Caco-2 (cell line): Measurements from ENCODE around the gene PLCH1. TPM values are rescaled to one million over a fixed set of nuclear protein-coding genes. Genes with fewer than 3 reads are reported as not detected.

Source experiments
- BruUV-seq: library from RNA; stranded (reverse); fragments of 400-500 nt; replicated peaks from 2 replicates; lab custom pipeline; 2021; lab: Mats Ljungman, UMichigan
- CTCF ChIA-PET: fragments of 300-600 bp; sonication (Branson Sonifier 250); formaldehyde crosslinking; loops from one replicate; lab custom pipeline; 2022; ENCODE audit warnings: antibody characterized with exemption; lab: Charles Lee
- POLR2A ChIA-PET: fragments of 300-600 bp; sonication (Branson Sonifier 250); formaldehyde crosslinking; loops from one replicate; lab custom pipeline; 2022; ENCODE audit warnings: antibody characterized with exemption; lab: Charles Lee
- DNase-seq, 2 experiments: peaks; one replicate each; pipeline versions ENCODE4 v3.0.0 to v3.0.0-alpha.2; 2020 to 2022
- H3K27me3 ChIP-seq: replicated peaks from 2 replicates; pipeline ENCODE4 v1.6.0; 2011; ENCODE audit warnings: low read length; ENCODE audit not compliant: control insufficient read depth, insufficient read depth
- H3K36me3 ChIP-seq: 2 replicates; pipeline ENCODE4 v1.5.1; 2011; ENCODE audit warnings: low read length; ENCODE audit not compliant: control insufficient read depth, insufficient read depth
- H3K4me1 ChIP-seq: fragments of 250-450 bp; sonication (Bioruptor Pico); 2 replicates; pipeline ENCODE4 v1.5.1; 2020; ENCODE audit warnings: mild to moderate bottlenecking
- H3K4me3 ChIP-seq: 2 replicates; pipeline ENCODE4 v1.5.1; 2011; ENCODE audit warnings: low read depth, mild to moderate bottlenecking, control low read depth, low read length
- H3K9me3 ChIP-seq: fragments of 250-450 bp; sonication (Bioruptor Pico); 2 replicates; pipeline ENCODE4 v1.5.1; 2020; ENCODE audit warnings: mild to moderate bottlenecking, moderate library complexity
- H3K27ac Mint-ChIP-seq: one replicate; pipeline ENCODE4 v1.8.0; 2022; ENCODE audit warnings: mixed read lengths; ENCODE audit not compliant: unreplicated experiment
- H3K27me3 Mint-ChIP-seq: one replicate; pipeline ENCODE4 v1.8.0; 2022; ENCODE audit warnings: mixed read lengths; ENCODE audit not compliant: insufficient read depth, unreplicated experiment
- H3K36me3 Mint-ChIP-seq: one replicate; pipeline ENCODE4 v1.8.0; 2022; ENCODE audit warnings: mild to moderate bottlenecking, mixed read lengths; ENCODE audit not compliant: insufficient read depth, unreplicated experiment
- H3K4me1 Mint-ChIP-seq: one replicate; pipeline ENCODE4 v1.8.0; 2022; ENCODE audit warnings: low read depth, mixed read lengths; ENCODE audit not compliant: unreplicated experiment
- H3K4me3 Mint-ChIP-seq: one replicate; pipeline ENCODE4 v1.8.0; 2022; ENCODE audit warnings: mild to moderate bottlenecking, moderate library complexity, mixed read lengths; ENCODE audit not compliant: unreplicated experiment
- H3K9me3 Mint-ChIP-seq: one replicate; pipeline ENCODE4 v1.8.0; 2022; ENCODE audit warnings: mixed read lengths; ENCODE audit not compliant: unreplicated experiment
- CTCF ChIP-seq, 2 experiments: fragments of 200-600 bp in 1 of 2; IDR thresholded peaks; 1 replicate in 1 of 2; 2 replicates in 1 of 2; pipeline versions ENCODE4 v1.5.1 to v1.8.0; 2011 to 2022; ENCODE audit warnings: antibody characterized with exemption in 1 of 2, control low read depth in 1 of 2, inconsistent platforms in 1 of 2, low read depth in 1 of 2, low read length in 1 of 2, mild to moderate bottlenecking in 1 of 2, moderate library complexity in 1 of 2; ENCODE audit not compliant: insufficient read depth in 1 of 2, severe bottlenecking in 1 of 2, unreplicated experiment in 1 of 2
- intact Hi-C: fragments of 100-400 bp; cut with micrococcal nuclease; formaldehyde crosslinking; loops from one replicate; pipeline ENCODE4 v1.10.0; 2022; ENCODE audit not compliant: unreplicated experiment
- total RNA-seq: library from RNA; stranded (reverse); gene quantifications from 2 replicates; pipeline ENCODE4 v1.2.3, GENCODE V29; 2022

PLCH1 gene
- total RNA-seq, 1 experiment from 2014 or later = 3.1 TPM

DNA sequence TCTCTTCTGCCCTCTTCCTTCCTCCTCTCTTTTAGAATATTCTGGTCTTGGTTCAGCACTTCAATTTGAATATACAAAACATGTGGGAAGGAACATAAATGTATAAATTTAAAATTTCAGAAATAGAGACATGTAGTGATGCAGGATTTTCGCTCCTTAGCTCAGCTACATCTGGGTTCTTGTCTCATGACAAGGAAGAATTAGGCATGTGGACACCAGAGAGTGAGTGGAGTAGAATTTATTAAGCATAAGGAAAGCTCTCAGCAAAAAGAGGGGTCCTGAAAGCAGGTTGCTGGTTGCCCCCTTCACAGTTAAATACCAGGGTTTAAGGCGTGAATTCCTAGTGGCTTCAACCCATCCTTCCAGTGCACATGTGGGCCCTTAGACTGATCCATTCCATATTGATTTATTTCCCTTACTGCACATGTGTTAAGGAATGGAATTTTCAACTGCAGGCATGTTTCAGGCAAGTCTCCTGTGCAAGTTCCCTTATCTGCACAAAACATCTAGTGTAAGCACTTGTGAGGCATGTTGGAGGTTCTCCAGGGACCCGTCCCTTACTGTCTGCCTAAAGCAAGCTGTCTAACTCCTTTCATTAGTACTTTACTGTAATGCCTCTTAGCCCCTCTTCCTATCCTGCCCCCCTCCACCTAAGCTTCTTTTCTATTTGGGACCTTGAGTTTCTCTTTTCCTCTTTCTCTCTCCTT is 318.2 kb downstream of the PLCH1 start:
- H3K4me3 Mint-ChIP-seq = no peak overlapping the region
- Histone ChIP-seq H3K4me3 (no peak overlapping the region), H3K36me3 (no peaks in the 10 kb centered on the region), H3K27me3 (no peaks in the 10 kb centered on the region), H3K4me1 (no peaks in the 10 kb centered on the region), H3K9me3 (peaks cover 18% of the 10 kb centered on the region; the same call in 1 of the 2 replicates)
- no peaks in the 10 kb centered on the region for H3K4me1 Mint-ChIP-seq
- TF ChIP-seq CTCF (IDR thresholded peaks at IDR 0.05; ENCODE audit: insufficient read depth in 1 of 2, low read depth in 1 of 2, low read length in 1 of 2, severe bottlenecking in 1 of 2, unreplicated experiment in 1 of 2) = no peak
- intact Hi-C loops = no loop called here
- ChIA-PET POLR2A (no interaction called here), CTCF (no interaction called here)
- no peaks in the 10 kb centered on the region for H3K36me3 Mint-ChIP-seq
- H3K27me3 Mint-ChIP-seq = peaks cover under 1% of the 10 kb centered on the region
- H3K27ac Mint-ChIP-seq = no peak overlapping the region
- no TSS peak for BruUV-seq
- peaks cover 26% of the 10 kb centered on the region for H3K9me3 Mint-ChIP-seq
- no peak for DNase-seq

DNA sequence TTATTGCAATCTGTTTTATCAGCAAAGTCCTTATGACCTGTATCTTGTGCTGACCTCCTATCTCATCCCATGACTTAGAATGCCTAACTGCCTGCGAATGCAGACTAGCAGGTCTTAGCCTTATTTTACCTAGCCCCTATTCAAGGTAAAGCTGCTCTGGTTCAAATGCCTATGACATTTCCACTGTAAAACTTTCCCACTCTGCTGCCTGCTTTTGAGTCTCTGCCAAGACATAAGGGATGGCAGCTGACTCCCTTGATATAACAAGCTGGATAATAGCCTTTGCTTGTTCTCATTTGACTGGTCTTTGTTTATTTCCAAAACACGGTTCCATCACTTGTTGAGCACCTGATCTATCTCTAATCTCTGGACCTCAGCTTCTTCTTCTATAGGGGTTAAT is 319.5 kb downstream of the PLCH1 start:
- Histone ChIP-seq H3K9me3 (peaks cover 18% of the 10 kb centered on the region; the same call in 1 of the 2 replicates), H3K4me3 (no peak overlapping the region), H3K36me3 (no peaks in the 10 kb centered on the region), H3K27me3 (no peaks in the 10 kb centered on the region), H3K4me1 (no peaks in the 10 kb centered on the region)
- H3K9me3 Mint-ChIP-seq = peaks cover 26% of the 10 kb centered on the region
- POLR2A ChIA-PET = no interaction called here
- TF ChIP-seq CTCF (IDR thresholded peaks at IDR 0.05; ENCODE audit: insufficient read depth in 1 of 2, low read depth in 1 of 2, low read length in 1 of 2, severe bottlenecking in 1 of 2, unreplicated experiment in 1 of 2) = no peak
- H3K27me3 Mint-ChIP-seq = peaks cover 7% of the 10 kb centered on the region
- CTCF ChIA-PET = no interaction called here
- DNase-seq = no peak
- no TSS peak for BruUV-seq
- no peak overlapping the region for H3K27ac Mint-ChIP-seq
- H3K36me3 Mint-ChIP-seq = no peaks in the 10 kb centered on the region
- H3K4me3 Mint-ChIP-seq = no peak overlapping the region
- intact Hi-C loops = no loop called here
- H3K4me1 Mint-ChIP-seq = no peaks in the 10 kb centered on the region

DNA sequence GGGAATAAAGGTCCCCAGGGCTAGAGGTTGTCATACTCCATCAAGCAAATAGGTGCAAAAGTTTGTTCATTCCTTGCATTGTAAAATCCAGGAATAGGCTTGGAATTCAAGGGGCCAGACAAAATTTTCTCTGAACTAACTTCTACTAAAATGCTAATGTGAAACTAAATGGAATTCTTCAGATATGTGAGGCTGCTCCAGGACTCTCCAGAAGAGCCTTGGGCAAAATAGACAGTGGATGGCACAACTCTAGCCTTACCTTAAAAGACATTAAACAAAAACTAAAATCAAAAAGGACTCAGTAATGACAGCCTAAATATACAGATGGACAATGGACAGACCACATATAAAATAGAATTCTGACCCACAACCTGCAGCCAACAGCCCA is 320.6 kb downstream of the PLCH1 start:
- Histone ChIP-seq H3K36me3 (no peaks in the 10 kb centered on the region), H3K4me3 (no peak overlapping the region), H3K4me1 (no peaks in the 10 kb centered on the region), H3K27me3 (no peaks in the 10 kb centered on the region), H3K9me3 (peaks cover 15% of the 10 kb centered on the region; the same call in 1 of the 2 replicates)
- no TSS peak for BruUV-seq
- Mint-ChIP-seq H3K9me3 (peaks cover 26% of the 10 kb centered on the region), H3K36me3 (no peaks in the 10 kb centered on the region), H3K4me3 (no peak overlapping the region), H3K4me1 (no peaks in the 10 kb centered on the region), H3K27me3 (peaks cover 7% of the 10 kb centered on the region), H3K27ac (no peak overlapping the region)
- intact Hi-C loops = no loop called here
- TF ChIP-seq CTCF (IDR thresholded peaks at IDR 0.05; ENCODE audit: insufficient read depth in 1 of 2, low read depth in 1 of 2, low read length in 1 of 2, severe bottlenecking in 1 of 2, unreplicated experiment in 1 of 2) = no peak
- no peak for DNase-seq
- POLR2A ChIA-PET = no interaction called here
- CTCF ChIA-PET = no interaction called here
